Measurements from ENCODE around the gene RELT.

RELT gene

DNA sequence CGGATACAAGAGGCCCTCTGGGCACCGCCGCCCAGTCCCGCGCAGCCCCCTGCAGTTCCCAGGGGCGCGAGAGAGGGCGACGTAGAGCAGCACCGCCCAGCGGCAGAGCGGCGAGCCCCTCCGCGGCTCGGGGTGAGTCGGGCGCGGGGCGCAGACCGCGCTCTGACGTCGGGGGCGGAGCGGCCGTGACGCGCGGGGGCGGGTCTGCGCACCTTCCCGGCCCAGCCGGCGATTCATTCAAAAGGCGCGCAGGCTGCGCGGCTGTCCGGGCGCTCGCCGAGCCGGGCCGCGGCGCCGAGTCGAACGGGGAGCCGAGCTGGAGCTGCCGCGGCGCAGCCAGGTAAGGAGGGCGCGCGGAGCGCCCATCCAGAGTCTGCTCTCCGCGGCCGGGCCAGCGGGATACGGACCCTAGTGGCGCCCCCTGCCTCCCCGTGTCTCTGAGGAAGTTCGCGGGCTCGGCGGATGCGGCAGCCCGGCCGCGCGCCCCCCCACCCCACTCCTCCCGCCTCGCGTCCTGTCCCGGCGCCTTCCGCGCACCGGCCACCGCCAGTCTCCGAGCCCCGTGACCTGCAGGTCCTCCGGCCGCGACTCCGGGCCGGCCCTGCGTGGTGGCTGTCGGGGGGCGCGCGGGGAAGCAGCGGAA lies at the start of gene RELT:
Gene RELT, plus strand, starts transcription at position 240 of the 643 bp plus-strand sequence. CDS start 12,738 bp downstream, outside the sequence.
- peak; percentile 92 for DNase-seq

- DNase-seq: no peak
Measured at GRCh38 chr11:73326929-73327811, 49.0 kb upstream of the RELT start.

DNA sequence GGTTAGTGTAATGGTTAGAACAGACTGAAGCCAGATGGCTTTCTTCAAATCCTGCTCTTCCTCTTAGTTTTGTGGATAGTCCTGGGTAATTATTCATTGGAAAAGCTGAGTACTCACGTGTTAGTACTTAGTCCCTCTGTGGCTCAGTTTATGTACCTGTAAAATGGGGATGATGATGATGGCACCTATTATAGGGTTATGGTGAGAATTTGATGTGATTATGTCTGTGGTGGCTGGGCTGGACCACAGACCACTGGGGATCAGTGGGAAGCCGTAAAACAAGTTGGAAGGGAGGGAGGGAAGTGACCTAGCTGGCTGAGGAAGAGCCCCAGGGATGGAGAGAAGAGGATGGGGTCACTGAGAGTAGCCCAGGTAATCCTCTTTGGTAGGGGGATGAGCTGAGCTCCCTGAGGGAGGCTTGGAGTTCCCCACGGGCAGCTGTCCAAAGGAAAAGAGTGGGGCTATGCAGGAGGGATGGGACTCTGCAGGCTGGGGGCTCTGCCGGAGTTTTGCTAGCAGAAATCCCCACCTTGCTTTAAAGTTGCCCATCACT lies 48.3 kb upstream of the RELT start:
- no peak for DNase-seq

- DNase-seq: no peak
Measured at GRCh38 chr11:73330569-73331093, 45.6 kb upstream of the RELT start.

- DNase-seq: no peak
Measured at GRCh38 chr11:73331138-73331916, 44.9 kb upstream of the RELT start.

DNA sequence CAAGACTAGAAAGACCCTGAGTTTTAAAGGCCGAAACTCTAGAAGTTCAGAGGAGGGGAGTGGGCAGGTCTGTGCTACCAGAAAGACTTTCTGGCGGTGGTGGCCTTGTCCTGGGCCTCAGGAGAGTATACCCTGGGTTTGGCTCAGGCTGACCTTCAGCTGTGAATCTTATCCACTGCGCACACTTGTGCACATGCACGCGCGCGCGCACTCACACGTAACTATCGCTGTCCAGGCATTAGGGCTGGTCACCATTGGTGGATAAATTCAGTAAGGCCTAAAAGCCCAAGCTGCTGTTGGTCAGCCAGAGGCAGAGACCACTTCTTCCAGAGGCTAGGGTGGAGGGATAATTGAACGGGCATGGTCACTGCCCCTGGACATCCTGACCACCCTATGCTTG lies 43.0 kb upstream of the RELT start:
- no peak for DNase-seq

GRCh38 chr11:73333640-73334383 lies 42.4 kb upstream of the RELT start:
- DNase-seq: no peak

GRCh38 chr11:73334384-73335203 lies 41.6 kb upstream of the RELT start:
- DNase-seq: no peak

GRCh38 chr11:73335204-73335923 lies 40.8 kb upstream of the RELT start:
- peak; percentile 63 for DNase-seq

- DNase-seq: no peak
Measured at GRCh38 chr11:73337846-73338245, 38.4 kb upstream of the RELT start.

DNA sequence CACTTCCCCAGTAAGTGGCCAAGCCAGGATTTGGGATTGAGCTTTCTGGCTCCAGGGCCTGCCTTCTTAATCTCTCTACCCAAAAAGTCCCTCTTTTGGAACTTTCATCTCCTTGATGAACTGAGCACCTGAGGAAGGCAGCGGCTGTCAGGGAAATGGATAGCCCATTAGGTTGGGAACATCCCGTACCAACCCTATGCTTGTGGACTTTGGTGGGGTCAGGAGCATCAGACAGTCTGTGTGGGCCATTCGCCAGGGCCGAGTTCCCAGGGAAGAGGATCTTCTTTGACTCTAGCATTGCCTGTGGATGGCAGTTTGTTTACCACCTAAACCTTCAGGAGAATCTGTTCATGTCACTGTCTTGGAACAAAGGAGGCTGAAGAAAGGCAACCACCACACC lies 37.9 kb upstream of the RELT start:
- no peak for DNase-seq

GRCh38 chr11:73340164-73340563 lies 36.0 kb upstream of the RELT start:
- DNase-seq: no peak

DNA sequence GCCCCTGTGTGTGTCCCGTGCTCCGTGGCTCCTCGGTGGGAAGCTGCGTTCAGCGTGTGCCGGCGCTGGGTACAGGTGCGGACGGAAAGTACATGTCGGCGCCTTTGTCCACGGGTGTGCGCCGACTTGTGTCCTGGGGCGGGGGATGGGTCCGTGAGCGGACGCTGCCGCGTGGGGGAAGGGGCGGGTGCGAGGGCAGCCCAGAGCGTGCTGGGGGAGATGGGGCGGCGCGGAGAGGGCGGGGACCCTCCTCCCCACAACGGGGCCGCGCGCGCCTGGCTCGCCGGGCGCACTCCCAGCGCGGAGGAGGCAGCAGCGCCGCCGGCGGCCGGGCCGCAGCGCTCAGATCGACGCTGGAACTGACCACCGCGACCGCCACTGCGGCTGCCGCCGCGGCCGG lies 33.6 kb upstream of the RELT start:
- no peak for DNase-seq

- DNase-seq: no peak
Measured at GRCh38 chr11:73343076-73343873, 32.9 kb upstream of the RELT start.

DNA sequence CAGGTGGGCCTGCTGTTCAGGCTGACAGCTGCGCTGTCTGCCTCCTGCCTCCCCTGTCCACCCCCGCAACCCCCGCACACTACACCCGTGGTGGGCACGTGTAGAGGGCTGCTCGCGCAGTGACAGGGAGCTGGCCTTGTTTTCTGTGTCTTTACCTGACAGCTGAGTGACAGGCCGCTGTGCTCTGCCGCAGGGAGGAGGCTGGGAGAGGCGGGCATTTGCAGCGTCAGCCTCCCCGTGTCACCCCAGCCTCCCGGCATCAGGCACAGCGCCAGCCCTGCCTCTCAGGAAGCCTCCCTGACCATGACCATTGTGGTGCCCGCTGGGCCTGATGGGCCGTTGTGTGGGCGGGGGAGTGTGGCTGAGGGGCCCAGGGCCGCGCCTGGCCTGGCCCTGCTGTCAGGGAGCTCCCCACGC lies 32.0 kb upstream of the RELT start:
- no peak for DNase-seq

- no peak for DNase-seq
Measured at GRCh38 chr11:73345481-73346160, 30.6 kb upstream of the RELT start.

GRCh38 chr11:73346186-73346935 lies 29.8 kb upstream of the RELT start:
- no peak for DNase-seq

DNA sequence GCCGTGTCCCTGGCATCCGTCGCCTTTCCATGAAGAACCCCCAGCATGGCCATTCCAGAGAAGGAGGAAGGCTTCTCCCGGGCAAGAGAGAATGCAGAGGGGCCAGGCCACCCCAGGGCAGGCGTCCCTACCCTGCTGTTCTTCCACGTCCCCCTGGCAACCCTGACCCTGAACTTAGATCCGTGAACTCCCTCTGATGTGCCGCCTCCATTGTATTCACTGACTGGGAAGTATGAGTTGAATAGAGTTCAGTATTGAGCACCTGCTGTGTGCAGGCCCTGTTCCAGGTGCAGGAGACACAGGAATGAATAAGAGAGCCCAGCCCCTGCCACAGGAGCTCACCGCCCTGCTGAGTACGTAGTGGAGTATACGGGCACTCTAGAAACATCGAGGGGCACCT lies 29.1 kb upstream of the RELT start:
- DNase-seq: no peak

All from GDM1 (cell line).